Measurements from ENCODE around the gene RORB. TPM values are rescaled to one million over a fixed set of nuclear protein-coding genes. Genes with fewer than 3 reads are reported as not detected.

Gene RORB
- total RNA-seq, 1 donor from 2014 or later: 3.4 TPM

DNA sequence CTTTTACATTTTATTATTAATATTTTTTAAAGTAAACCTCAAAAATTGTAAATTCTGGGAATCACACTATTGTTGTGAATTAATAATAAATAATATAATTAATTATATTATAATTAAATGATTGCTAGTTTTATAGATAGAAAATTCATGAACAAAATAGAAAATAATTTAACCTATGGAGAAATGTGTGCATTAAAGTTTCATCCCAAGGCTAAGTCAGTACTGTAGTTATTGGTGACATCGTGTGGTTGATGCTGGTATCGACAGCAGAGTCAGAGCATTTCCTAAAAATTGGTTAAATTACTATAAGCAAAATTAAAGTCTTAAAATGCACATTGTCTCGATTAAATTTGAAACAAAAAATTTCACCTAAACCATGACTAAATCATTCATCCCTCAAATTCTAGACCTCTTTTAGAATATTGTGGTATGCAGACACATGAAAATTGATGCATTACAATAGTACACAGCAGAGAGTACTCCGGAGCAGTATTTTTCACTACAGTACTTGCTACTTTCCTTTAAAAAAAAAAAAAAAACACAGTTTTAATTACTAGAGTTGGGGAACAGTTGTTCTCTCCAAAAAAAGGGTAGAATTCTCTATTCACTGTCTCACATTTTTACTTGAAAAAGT lies 73.9 kb downstream of the RORB start:
- intact Hi-C loops (cut with DNase I): no loop called here
- TF ChIP-seq, protein P1, sequence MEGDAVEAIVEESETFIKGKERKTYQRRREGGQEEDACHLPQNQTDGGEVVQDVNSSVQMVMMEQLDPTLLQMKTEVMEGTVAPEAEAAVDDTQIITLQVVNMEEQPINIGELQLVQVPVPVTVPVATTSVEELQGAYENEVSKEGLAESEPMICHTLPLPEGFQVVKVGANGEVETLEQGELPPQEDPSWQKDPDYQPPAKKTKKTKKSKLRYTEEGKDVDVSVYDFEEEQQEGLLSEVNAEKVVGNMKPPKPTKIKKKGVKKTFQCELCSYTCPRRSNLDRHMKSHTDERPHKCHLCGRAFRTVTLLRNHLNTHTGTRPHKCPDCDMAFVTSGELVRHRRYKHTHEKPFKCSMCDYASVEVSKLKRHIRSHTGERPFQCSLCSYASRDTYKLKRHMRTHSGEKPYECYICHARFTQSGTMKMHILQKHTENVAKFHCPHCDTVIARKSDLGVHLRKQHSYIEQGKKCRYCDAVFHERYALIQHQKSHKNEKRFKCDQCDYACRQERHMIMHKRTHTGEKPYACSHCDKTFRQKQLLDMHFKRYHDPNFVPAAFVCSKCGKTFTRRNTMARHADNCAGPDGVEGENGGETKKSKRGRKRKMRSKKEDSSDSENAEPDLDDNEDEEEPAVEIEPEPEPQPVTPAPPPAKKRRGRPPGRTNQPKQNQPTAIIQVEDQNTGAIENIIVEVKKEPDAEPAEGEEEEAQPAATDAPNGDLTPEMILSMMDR (IDR thresholded peaks at IDR 0.05): peak; percentile 68

DNA sequence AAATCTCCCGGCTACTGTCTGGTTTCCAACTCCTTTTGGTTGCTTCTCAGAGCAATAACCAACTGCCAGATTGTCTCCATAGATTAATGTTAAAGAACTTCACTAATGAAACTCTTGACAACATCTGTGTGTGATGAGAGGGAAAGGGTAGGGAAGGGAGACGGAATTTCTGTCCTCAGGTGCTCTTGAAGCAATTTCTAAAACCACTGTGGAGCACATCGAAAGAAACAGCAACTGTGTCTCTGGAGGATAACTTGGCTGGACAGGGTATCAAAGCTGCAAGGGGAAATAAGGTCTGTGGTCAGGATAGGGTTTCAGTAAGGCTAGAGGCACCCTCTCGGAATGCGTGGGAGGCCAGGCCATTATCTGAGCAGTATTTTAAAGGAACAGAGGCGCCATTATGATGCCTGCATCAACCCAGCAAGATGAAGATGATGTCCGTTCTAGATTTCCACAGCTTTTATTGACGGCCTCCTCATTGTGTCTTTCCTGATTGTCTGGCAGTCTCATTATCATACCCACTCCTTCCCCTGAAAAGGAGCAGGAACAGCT lies 76.6 kb downstream of the RORB start:
- no peaks in the 10 kb centered on the region for H3K36me3 ChIP-seq
- H3K27me3 ChIP-seq (ENCODE audit: low read depth): no peaks in the 10 kb centered on the region
- ATAC-seq: no peak
- TF ChIP-seq, protein P1 (IDR thresholded peaks at IDR 0.05): no peak
- H3K9me3 ChIP-seq: no peaks in the 10 kb centered on the region
- DNase-seq: no peak
- H3K27ac ChIP-seq: no peak overlapping the region
- intact Hi-C loops (cut with DNase I): no loop called here
- no peaks in the 10 kb centered on the region for H3K4me1 ChIP-seq
- H3K4me3 ChIP-seq: no peak overlapping the region

More for the DNA sequence above, 73.9 kb downstream of the RORB start:
- Histone ChIP-seq H3K27me3 (ENCODE audit: low read depth) (no peaks in the 10 kb centered on the region), H3K36me3 (no peaks in the 10 kb centered on the region), H3K27ac (no peak overlapping the region), H3K9me3 (no peaks in the 10 kb centered on the region), H3K4me1 (no peaks in the 10 kb centered on the region), H3K4me3 (no peak overlapping the region)
- ATAC-seq: no peak
- DNase-seq: no peak

DNA sequence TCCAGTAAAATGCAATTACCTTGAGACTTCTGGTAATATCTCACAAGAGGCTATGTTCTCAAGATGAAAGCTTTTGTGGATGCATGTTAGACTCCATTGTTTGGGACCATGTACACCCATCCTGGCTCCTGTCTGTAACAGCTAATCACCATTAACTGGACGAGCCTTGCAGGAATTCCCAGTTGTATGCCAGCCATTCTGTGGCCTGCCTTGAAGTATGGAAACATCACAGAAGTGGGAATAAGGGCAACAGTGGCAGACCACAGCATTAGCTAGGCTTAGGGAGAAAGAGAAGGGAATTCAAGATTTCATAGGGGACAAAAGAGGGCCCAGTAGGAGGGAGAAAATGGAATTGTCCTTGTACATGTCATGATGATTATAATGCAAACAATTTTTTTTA lies 79.0 kb downstream of the RORB start:
- H3K4me1 ChIP-seq: no peaks in the 10 kb centered on the region
- H3K36me3 ChIP-seq: no peaks in the 10 kb centered on the region

DNA sequence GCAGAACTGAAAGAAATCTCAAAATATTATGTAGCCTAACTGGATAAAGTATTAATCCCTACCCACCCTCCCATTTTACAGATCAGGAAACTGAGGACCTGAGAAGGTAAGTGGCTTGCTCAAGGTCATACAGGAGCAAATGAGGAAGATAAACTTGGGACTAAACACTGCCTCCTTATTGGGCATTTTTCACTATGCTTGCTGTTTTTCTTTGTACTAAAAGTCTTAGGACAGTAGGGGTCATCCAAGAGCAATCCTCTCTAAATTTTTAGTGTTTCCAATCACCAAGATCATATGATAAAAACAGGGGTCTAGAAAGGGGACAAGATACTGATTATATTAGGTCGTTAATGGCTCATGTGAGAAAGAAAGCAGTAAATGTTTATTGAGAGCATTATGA lies 80.8 kb downstream of the RORB start:
- no peaks in the 10 kb centered on the region for H3K9me3 ChIP-seq
- no peak overlapping the region for H3K27ac ChIP-seq
- H3K4me3 ChIP-seq: no peak overlapping the region
- no peaks in the 10 kb centered on the region for H3K27me3 ChIP-seq (ENCODE audit: low read depth)
- TF ChIP-seq, protein P1 (IDR thresholded peaks at IDR 0.05): peak; percentile 17
- no peaks in the 10 kb centered on the region for H3K4me1 ChIP-seq
- intact Hi-C loops (cut with DNase I): no loop called here
- no peaks in the 10 kb centered on the region for H3K36me3 ChIP-seq
- DNase-seq: no peak
- no peak for ATAC-seq

More for the DNA sequence above, 79.0 kb downstream of the RORB start:
- ATAC-seq: no peak
- Histone ChIP-seq H3K4me3 (no peak overlapping the region), H3K9me3 (no peaks in the 10 kb centered on the region), H3K27ac (no peak overlapping the region), H3K27me3 (ENCODE audit: low read depth) (no peaks in the 10 kb centered on the region)
- TF ChIP-seq, protein P1 (IDR thresholded peaks at IDR 0.05): no peak
- intact Hi-C loops (cut with DNase I): no loop called here
- DNase-seq: no peak

DNA sequence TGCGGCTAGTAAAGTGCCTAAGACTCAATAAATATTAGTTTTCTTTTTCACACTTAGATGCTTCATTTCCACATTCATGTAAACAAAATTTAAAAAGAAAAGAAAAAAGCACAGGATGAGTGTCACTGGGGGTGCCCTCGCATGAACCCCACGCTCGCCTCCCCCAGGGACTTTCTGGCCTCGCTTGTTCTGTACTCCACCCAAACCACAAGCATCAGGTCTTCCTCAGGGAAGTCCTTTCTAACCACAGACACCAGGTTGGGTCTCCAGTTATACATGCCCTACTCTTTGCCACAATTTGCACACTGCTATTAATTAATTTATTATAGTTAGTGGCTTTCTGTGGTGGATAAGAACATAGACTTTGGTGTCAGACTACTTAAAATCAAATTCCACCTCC lies 92.4 kb downstream of the RORB start:
- H3K27ac ChIP-seq: no peak overlapping the region
- H3K4me1 ChIP-seq: no peaks in the 10 kb centered on the region
- H3K36me3 ChIP-seq: no peaks in the 10 kb centered on the region
- ATAC-seq: no peak
- intact Hi-C loops (cut with DNase I): no loop called here
- no peaks in the 10 kb centered on the region for H3K27me3 ChIP-seq (ENCODE audit: low read depth)
- no peaks in the 10 kb centered on the region for H3K9me3 ChIP-seq
- no peak for DNase-seq
- TF ChIP-seq, protein P1 (IDR thresholded peaks at IDR 0.05): no peak
- no peak overlapping the region for H3K4me3 ChIP-seq
